ENCODE results near the gene USP28. TPM values are rescaled to one million over a fixed set of nuclear protein-coding genes. Genes with fewer than 3 reads are reported as not detected.
A peak's percentile ranks its signal among the peaks of the same experiment; 100 is the strongest.
"Not testable (repeated sequence)": the region's sequence is repeated elsewhere in the genome, so short reads cannot be mapped to it uniquely, and the experiment has no call there.

The USP28 gene
- total RNA-seq, 1 experiment from 2014 or later: 88.4 TPM

DNA sequence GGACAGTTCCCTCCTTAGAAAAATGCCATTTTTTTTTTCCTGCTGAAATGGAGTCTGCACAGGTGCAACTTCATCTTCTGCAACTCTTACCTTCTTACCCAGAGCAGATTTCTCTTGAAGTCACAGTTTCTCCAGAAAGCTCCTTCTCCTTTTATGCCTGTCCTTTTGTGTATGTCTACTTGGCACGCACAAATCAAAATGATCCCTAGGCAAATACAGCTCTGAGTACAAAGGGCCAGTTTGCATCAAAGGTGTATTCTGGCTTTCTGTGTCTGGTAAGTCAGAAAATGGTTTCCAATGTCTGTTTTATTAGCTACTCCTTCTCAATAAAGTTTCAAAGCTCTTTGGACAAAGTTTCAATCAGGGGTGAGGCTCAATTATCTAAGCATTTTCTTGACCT lies 93.2 kb downstream of the USP28 start:
- H3K27me3 ChIP-seq (ENCODE audit: control insufficient read depth, insufficient read depth, low read length): no peaks in the 10 kb centered on the region; the same call in 1 of the 2 replicates
- no peaks in the 10 kb centered on the region for H3K36me3 ChIP-seq (replicated peaks; ENCODE audit: control insufficient read depth, insufficient read depth, low read length)
- H3K4me3 ChIP-seq (ENCODE audit: insufficient read depth, low read depth, low read length): no peak overlapping the region
- no peak for DNase-seq

DNA sequence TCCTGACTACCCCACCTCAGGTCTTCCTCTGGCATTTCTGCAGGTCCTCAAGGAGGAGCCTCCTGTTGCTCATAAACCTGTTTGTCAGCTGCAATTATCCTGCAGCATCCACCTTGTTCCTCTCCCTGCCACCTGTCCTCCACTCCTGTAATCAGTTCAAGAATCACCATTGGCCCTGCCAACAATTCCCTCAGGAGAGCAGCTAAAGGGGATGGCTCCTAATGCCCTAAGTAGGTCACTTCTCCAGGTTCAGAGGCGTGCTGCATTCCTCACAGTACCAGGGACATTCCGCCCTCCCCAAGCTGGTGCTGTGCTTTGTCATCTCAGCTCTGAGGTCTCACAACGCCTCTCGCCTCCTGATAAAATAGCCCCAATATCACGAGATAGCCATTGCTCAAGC lies 93.7 kb downstream of the USP28 start:
- H3K36me3 ChIP-seq (replicated peaks; ENCODE audit: control insufficient read depth, insufficient read depth, low read length): no peaks in the 10 kb centered on the region
- H3K4me3 ChIP-seq (ENCODE audit: insufficient read depth, low read depth, low read length): no peak overlapping the region
- H3K27me3 ChIP-seq (ENCODE audit: control insufficient read depth, insufficient read depth, low read length): no peaks in the 10 kb centered on the region; the same call in 1 of the 2 replicates
- peak; percentile 19 for DNase-seq

GRCh38 chr11:113779496-113779895 lies 95.9 kb downstream of the USP28 start, which contains the start of gene CLDN25:
TSS of gene CLDN25 (plus strand) at chr11:113779796. CDS start at chr11:113779796, 0 bp downstream.
- H3K4me3 ChIP-seq (ENCODE audit: insufficient read depth, low read depth, low read length): no peak within 1 kb of the TSS

GRCh38 chr11:113778111-113778910 lies 97.1 kb downstream of the USP28 start:
- DNase-seq: no peak
- no peak overlapping the region for H3K4me3 ChIP-seq (ENCODE audit: insufficient read depth, low read depth, low read length)
- no peaks in the 10 kb centered on the region for H3K36me3 ChIP-seq (replicated peaks; ENCODE audit: control insufficient read depth, insufficient read depth, low read length)
- H3K27me3 ChIP-seq (ENCODE audit: control insufficient read depth, insufficient read depth, low read length): no peaks in the 10 kb centered on the region; the same call in 1 of the 2 replicates

More at GRCh38 chr11:113779496-113779895, 95.9 kb downstream of the USP28 start, which contains the start of gene CLDN25:
- DNase-seq: no peak
- Histone ChIP-seq H3K36me3 (replicated peaks; ENCODE audit: control insufficient read depth, insufficient read depth, low read length) (no peaks in the 10 kb centered on the region), H3K27me3 (ENCODE audit: control insufficient read depth, insufficient read depth, low read length) (no peaks in the 10 kb centered on the region; the same call in 1 of the 2 replicates)

DNA sequence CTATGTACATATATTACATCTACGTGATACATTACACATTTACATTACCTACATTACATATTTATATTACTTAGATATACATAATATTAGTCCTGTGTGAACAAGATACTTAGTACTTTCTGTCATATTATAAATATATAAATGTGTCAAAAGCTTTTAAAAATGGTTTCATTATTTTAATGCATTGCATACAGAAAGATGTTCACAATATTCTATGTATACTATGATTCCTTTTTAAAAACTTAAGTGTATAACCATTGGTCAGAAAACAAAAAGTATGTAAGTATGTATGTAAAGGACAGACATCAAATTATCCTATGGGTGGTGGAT lies 101.2 kb downstream of the USP28 start:
- peaks cover 2% of the 10 kb centered on the region for H3K36me3 ChIP-seq (replicated peaks; ENCODE audit: control insufficient read depth, insufficient read depth, low read length)
- no peak for DNase-seq
- peak overlapping the region; percentile 83; the same call in 1 of the 2 replicates for H3K4me3 ChIP-seq (ENCODE audit: insufficient read depth, low read depth, low read length)
- no peaks in the 10 kb centered on the region; the same call in 1 of the 2 replicates for H3K27me3 ChIP-seq (ENCODE audit: control insufficient read depth, insufficient read depth, low read length)

DNA sequence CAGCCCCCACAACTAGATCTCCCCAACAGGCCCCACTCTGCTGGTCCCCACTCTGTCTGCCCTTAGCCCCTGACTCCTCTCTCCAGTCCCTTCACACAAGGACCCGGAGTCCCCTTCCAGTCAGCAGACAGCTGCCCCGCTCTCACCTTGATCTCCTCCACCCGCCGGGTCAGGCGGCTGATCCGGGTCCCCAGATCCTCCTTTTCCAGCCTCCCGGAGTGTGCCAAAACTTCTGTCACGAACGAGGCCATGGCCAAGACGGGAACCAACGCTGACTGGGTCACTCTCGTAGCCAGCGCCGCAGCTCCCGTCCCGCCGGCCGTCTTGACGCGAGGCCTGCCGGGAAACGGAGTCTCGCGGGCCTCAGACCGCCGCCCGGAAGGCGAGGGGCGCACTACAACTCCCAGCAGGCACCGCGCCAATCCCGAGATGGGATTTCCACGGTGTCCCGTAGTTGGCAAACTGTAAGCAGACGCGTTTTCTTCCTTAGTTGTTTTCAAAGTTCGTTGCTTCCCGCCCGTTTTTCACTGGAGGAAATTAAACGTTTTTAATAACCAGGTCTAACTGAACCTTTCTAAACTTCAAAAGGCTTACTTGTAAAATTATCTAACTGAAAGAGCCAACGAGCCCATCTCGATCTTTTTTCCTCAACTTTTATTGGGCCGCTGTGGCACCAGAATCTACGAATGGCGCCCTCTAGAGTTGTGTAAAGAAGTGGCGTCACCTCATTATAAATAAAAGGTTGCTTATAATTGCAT lies 101.8 kb downstream of the USP28 start, which contains the start of gene ZW10:
Gene ZW10 (minus strand): TSS at position 277 of the 758 bp plus-strand sequence. CDS start 26 bp downstream, at position 251.
- Histone ChIP-seq H3K4me3 (ENCODE audit: insufficient read depth, low read depth, low read length) (peak within 1 kb of the TSS; percentile 83), H3K36me3 (replicated peaks; ENCODE audit: control insufficient read depth, insufficient read depth, low read length) (peaks cover 2% of the 10 kb centered on the region), H3K27me3 (ENCODE audit: control insufficient read depth, insufficient read depth, low read length) (no peaks in the 10 kb centered on the region; the same call in 1 of the 2 replicates)
- peak; percentile 91 for DNase-seq

GRCh38 chr11:113773092-113773415 lies 102.3 kb downstream of the USP28 start:
- Histone ChIP-seq H3K4me3 (ENCODE audit: insufficient read depth, low read depth, low read length) (peak overlapping the region; percentile 83), H3K36me3 (replicated peaks; ENCODE audit: control insufficient read depth, insufficient read depth, low read length) (peaks cover 3% of the 10 kb centered on the region), H3K27me3 (ENCODE audit: control insufficient read depth, insufficient read depth, low read length) (no peaks in the 10 kb centered on the region; the same call in 1 of the 2 replicates)
- peak; percentile 60 for DNase-seq

- H3K4me3 ChIP-seq (ENCODE audit: insufficient read depth, low read depth, low read length): no peak overlapping the region
- no peaks in the 10 kb centered on the region for H3K27me3 ChIP-seq (ENCODE audit: control insufficient read depth, insufficient read depth, low read length)
- H3K36me3 ChIP-seq (replicated peaks; ENCODE audit: control insufficient read depth, insufficient read depth, low read length): peaks cover 3% of the 10 kb centered on the region
- DNase-seq: no peak
Observed at GRCh38 chr11:113771964-113772363, 103.4 kb downstream of the USP28 start.

DNA sequence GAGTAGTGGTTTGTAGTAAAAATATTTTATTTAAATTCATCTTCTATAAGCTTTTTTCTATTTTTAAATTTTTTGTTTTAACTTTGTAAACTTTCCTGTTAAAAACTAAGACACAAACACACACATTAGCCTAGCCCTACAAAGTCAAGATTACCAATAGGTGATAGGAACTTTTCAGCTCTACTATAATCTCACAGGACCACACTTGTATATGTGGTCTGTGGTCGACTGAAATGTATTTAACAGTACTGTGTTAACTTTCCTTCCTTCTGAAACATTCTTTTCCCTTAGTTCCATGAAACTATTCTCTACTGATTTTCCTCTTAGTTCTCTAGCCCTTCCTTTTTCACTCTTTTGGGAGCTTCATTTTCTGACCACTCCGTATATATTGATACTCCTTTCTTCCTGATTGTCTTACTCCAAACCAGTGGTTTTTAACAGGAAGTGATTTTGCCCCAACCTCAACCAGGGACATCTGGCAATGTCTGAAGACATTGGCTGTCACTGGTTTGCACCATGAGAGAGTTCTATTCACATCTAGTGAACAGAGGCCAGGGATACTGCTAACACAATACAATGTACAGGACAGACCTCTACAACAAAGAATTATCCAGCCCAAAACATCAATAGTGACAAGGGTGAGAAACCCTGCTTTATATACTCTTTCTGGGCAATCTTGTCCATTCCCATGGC lies 110.7 kb downstream of the USP28 start:
- no peaks in the 10 kb centered on the region for H3K27me3 ChIP-seq (ENCODE audit: control insufficient read depth, insufficient read depth, low read length)
- no peak overlapping the region for H3K4me3 ChIP-seq (ENCODE audit: insufficient read depth, low read depth, low read length)
- H3K36me3 ChIP-seq (replicated peaks; ENCODE audit: control insufficient read depth, insufficient read depth, low read length): 0 out of 2 replicates have a peak, but pooled peaks cover 1% of the 10 kb centered on the region
- no peak for DNase-seq

DNA sequence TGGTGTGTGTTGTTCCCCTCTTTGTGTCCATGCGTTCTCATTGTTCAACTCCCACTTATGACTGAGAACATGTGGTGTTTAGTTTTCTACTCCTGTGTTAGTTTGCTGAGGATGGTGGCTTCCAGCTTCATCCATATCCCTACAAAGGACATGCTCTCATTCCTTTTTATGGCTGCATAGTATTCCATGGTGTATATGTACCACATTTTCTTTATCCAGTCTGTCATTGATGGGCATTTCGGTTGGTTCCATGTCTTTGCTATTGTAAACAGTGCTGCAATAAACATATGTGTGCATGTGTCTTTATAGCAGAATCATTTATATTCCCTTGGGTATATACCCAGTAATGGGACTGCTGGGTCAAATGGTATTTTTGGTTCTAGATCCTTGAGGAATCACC lies 112.3 kb downstream of the USP28 start:
- not testable (repeated sequence) for H3K36me3 ChIP-seq (replicated peaks; ENCODE audit: control insufficient read depth, insufficient read depth, low read length); DNase-seq; H3K4me3 ChIP-seq (ENCODE audit: insufficient read depth, low read depth, low read length); H3K27me3 ChIP-seq (ENCODE audit: control insufficient read depth, insufficient read depth, low read length)

GRCh38 chr11:113760241-113760640 lies 115.1 kb downstream of the USP28 start:
- H3K36me3 ChIP-seq (replicated peaks; ENCODE audit: control insufficient read depth, insufficient read depth, low read length): peaks cover 10% of the 10 kb centered on the region
- H3K4me3 ChIP-seq (ENCODE audit: insufficient read depth, low read depth, low read length): no peak overlapping the region
- no peaks in the 10 kb centered on the region for H3K27me3 ChIP-seq (ENCODE audit: control insufficient read depth, insufficient read depth, low read length)
- no peak for DNase-seq

- Histone ChIP-seq H3K36me3 (replicated peaks; ENCODE audit: control insufficient read depth, insufficient read depth, low read length) (peaks cover 2% of the 10 kb centered on the region), H3K4me3 (ENCODE audit: insufficient read depth, low read depth, low read length) (no peak overlapping the region), H3K27me3 (ENCODE audit: control insufficient read depth, insufficient read depth, low read length) (no peaks in the 10 kb centered on the region)
- DNase-seq: no peak
Observed at GRCh38 chr11:113752932-113753331, 122.4 kb downstream of the USP28 start.

All from H7 (cell line).